Ovary (tissue), 9 donors: ENCODE results near the gene FBXO9. TPM values are rescaled to one million over a fixed set of nuclear protein-coding genes. Genes with fewer than 3 reads are reported as not detected.

Source experiments
- DNase-seq, 5 donors: peaks; one replicate each; pipeline ENCODE4 v3.0.0-alpha.2; 2019 to 2020
- H3K27ac ChIP-seq, 2 donors: fragments of 200-600 bp; one replicate each; pipeline versions ENCODE4 v1.5.1 to v1.8.0; 2019 to 2022
- H3K27me3 ChIP-seq: fragments of 200-600 bp; one replicate; pipeline ENCODE4 v1.8.0; 2022
- H3K36me3 ChIP-seq: fragments of 200-600 bp; sonication (generic); one replicate; pipeline ENCODE4 v1.5.1; 2019
- H3K4me1 ChIP-seq: one replicate; pipeline ENCODE4 v1.8.1; 2013; ENCODE audit warnings: mild to moderate bottlenecking, moderate library complexity; ENCODE audit not compliant: insufficient read depth
- H3K4me3 ChIP-seq: fragments of 200-600 bp; sonication (generic); one replicate; pipeline ENCODE4 v1.5.1; 2017
- H3K9me3 ChIP-seq, 2 donors: fragments of 200-600 bp in 1 of 2; sonication (generic) in 1 of 2; one replicate each; pipeline versions ENCODE4 v1.5.1 to v1.8.1; 2013 to 2019; ENCODE audit warnings: mild to moderate bottlenecking in 1 of 2, moderate library complexity in 1 of 2
- CTCF ChIP-seq, 3 donors: fragments of 450-650 bp in 2 of 3; fragments of 200-600 bp in 1 of 3; IDR thresholded peaks; one replicate each; pipeline versions ENCODE4 v1.5.1 to v1.8.0; 2016 to 2022; ENCODE audit warnings: antibody characterized with exemption in 3 of 3, mild to moderate bottlenecking in 1 of 3
- EP300 ChIP-seq: sonication (generic); formaldehyde crosslinking; IDR thresholded peaks from one replicate; pipeline ENCODE4 v1.6.1; 2017; ENCODE audit warnings: antibody characterized with exemption
- POLR2A ChIP-seq: fragments of 450-650 bp; IDR thresholded peaks from one replicate; pipeline ENCODE4 v1.6.1; 2017; ENCODE audit warnings: antibody characterized with exemption, mild to moderate bottlenecking, moderate library complexity
- WGBS, 3 donors: extraction: QIAGEN DNeasy Blood & Tissue Kit in 1 of 3; methylation state at CpG; one replicate each; pipeline versions ENCODE4 v1.1.5 to v1.1.7; 2013 to 2017; 5-methylcytosine and 5-hydroxymethylcytosine counted together
- intact Hi-C, 4 donors: fragments of 100-400 bp; cut with DNase I; formaldehyde crosslinking; loops; one replicate each; pipeline versions ENCODE4 v1.11.0 to v1.15.1; 2022 to 2023
- polyA plus RNA-seq, 2 donors: library from polyadenylated mRNA; stranded (reverse); fragments of 200-250 nt in 1 of 2; fragments of 350-450 nt in 1 of 2; fragmentation: Illumina TruSeq in 1 of 2; extraction: RNeasy Lipid Tissue Mini Kit (QIAGEN cat#74804) in 1 of 2; gene quantifications; one replicate each; pipeline ENCODE4 v1.2.3, GENCODE V29; 2013 to 2014
- total RNA-seq, 7 donors: library from RNA; depleted of rRNA in 2 of 7; stranded (reverse); fragments of >200 nt in 2 of 7; fragmentation: NEBNext Ultra II Directional in 3 of 7; extraction: Animal tissue kit (Norgen Biotek cat#: 25700) in 3 of 7; gene quantifications; one replicate each; pipeline versions ENCODE4 v1.1.0 to v1.2.4, GENCODE V29; 2016 to 2023
- donor health status: DM: no; HTN: no; CAD: no; lungs with moderate emphysema.
- donor health status: DM: no; HTN: no; CAD: no.
- donor health status: Bipolar disorder and iron deficiency.
- donor health status: DM: yes; HTN: yes; CAD: no.
- donor health status: DM: no; HTN: no; CAD: no.
- donor health status: DM: yes; HTN: yes; CAD: no.

Gene FBXO9
- total and polyA plus RNA-seq, 9 donors = 31.6 to 86.3 (median 71.6) TPM

DNA sequence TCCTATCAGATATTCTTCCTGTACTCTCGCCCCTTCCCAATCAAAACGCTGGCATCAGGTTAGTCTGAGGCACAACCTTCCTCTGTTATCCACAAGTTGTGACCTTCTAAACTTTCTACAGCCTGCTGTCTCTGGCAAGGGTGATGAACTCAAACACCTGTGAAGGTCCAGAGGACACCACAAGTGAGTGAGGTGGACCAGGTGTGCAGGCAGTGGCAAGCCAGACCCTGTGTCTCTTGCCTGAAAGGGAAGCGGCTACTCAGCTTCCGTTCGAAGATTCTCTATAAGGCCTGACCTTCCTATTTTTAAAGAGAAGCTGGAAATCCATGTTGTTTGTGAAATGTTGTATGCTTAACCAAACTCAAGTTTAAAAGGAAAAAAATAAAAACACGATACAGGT, 46.7 kb downstream of the FBXO9 start:
- H3K4me3 ChIP-seq = no peak overlapping the region
- H3K9me3 ChIP-seq = no peaks in the 10 kb centered on the region
- intact Hi-C loops = no loop called here
- no peak overlapping the region for H3K27ac ChIP-seq
- H3K27me3 ChIP-seq = no peaks in the 10 kb centered on the region
- H3K4me1 ChIP-seq = no peaks in the 10 kb centered on the region
- no peak for TF ChIP-seq EP300
- TF ChIP-seq POLR2A = no peak
- no peak for TF ChIP-seq CTCF (IDR thresholded peaks at IDR 0.05)
- no peaks in the 10 kb centered on the region for H3K36me3 ChIP-seq
- 64 to 85% (median 73%) methylated on average over 6 of the region's 6 CpGs for WGBS, 3 donors
- DNase-seq = no peak

- Histone ChIP-seq H3K27ac (no peak overlapping the region), H3K4me1 (no peaks in the 10 kb centered on the region), H3K36me3 (no peaks in the 10 kb centered on the region), H3K4me3 (no peak overlapping the region), H3K27me3 (no peaks in the 10 kb centered on the region), H3K9me3 (no peaks in the 10 kb centered on the region)
- intact Hi-C loops = no loop called here
- TF ChIP-seq CTCF (IDR thresholded peaks at IDR 0.05) (no peak), EP300 (no peak), POLR2A (no peak)
- no peak for DNase-seq
Measured at GRCh38 chr6:53112404-53112803, 47.2 kb downstream of the FBXO9 start.

DNA sequence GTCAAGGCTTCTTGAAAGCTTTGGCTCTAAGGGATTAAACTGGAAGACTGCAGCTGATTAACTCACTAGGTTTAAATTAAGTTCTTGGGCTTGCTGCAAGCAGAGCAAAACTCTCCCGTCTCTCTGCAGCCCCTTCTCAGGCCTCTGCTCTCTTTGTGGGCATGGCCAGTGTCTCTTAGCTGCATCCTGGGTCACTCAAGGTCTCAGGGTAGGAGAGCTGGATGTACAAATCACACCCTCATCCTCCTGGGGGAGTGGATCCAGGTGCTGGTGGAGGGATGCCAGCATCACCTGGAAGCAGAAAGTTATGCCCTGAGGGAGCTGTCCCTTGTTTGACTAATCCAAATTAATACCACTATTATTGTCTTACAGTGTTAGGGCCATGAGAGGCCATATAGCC, 47.7 kb downstream of the FBXO9 start:
- no peaks in the 10 kb centered on the region for H3K27me3 ChIP-seq
- no peak overlapping the region for H3K27ac ChIP-seq
- H3K4me3 ChIP-seq = no peak overlapping the region
- intact Hi-C loops = no loop called here
- H3K9me3 ChIP-seq = no peaks in the 10 kb centered on the region
- 11 to 47% (median 31%) methylated on average over 1 of the region's 1 CpG for WGBS, 3 donors
- no peaks in the 10 kb centered on the region for H3K36me3 ChIP-seq
- TF ChIP-seq CTCF (IDR thresholded peaks at IDR 0.05) = no peak
- TF ChIP-seq EP300 = no peak
- TF ChIP-seq POLR2A = no peak
- DNase-seq = no peak
- no peaks in the 10 kb centered on the region for H3K4me1 ChIP-seq

GRCh38 chr6:53113742-53114141, 48.5 kb downstream of the FBXO9 start:
- 38 to 44% (median 43%) methylated on average over 4 of the region's 4 CpGs for WGBS, 3 donors
- Histone ChIP-seq H3K36me3 (no peaks in the 10 kb centered on the region), H3K9me3 (no peaks in the 10 kb centered on the region), H3K4me1 (no peaks in the 10 kb centered on the region), H3K4me3 (no peak overlapping the region), H3K27ac (no peak overlapping the region), H3K27me3 (no peaks in the 10 kb centered on the region)
- no peak for DNase-seq
- no peak for TF ChIP-seq POLR2A
- TF ChIP-seq CTCF (IDR thresholded peaks at IDR 0.05) = no peak
- no peak for TF ChIP-seq EP300
- intact Hi-C loops = no loop called here

- DNase-seq = no peak
- H3K9me3 ChIP-seq = no peaks in the 10 kb centered on the region
- intact Hi-C loops = no loop called here
- H3K4me3 ChIP-seq = no peak overlapping the region
- TF ChIP-seq CTCF (IDR thresholded peaks at IDR 0.05) (no peak), POLR2A (no peak), EP300 (no peak)
- H3K27ac ChIP-seq = no peak overlapping the region
- H3K4me1 ChIP-seq = no peaks in the 10 kb centered on the region
- H3K36me3 ChIP-seq = no peaks in the 10 kb centered on the region
- no peaks in the 10 kb centered on the region for H3K27me3 ChIP-seq
- 92 to 100% (median 98%) methylated on average over 1 of the region's 1 CpG for WGBS, 3 donors
Measured at GRCh38 chr6:53115113-53115512, 49.9 kb downstream of the FBXO9 start.
